Activated CD4-positive, alpha-beta T cell treated with anti-CD3 and anti-CD28 coated beads, Interleukin-2, amount 50 U/mL, for 4 hours (primary cell): ENCODE results near the gene LRCOL1.

Experiments
- DNase-seq, 2 experiments: peaks; one replicate each; pipeline ENCODE4 v3.0.0-alpha.2; 2020

Gene LRCOL1

GRCh38 chr12:132581348-132582057, 28.9 kb downstream of the LRCOL1 start:
- DNase-seq = no peak

GRCh38 chr12:132580701-132581292, 29.6 kb downstream of the LRCOL1 start:
- no peak for DNase-seq

GRCh38 chr12:132579744-132580143, 30.6 kb downstream of the LRCOL1 start:
- no peak for DNase-seq

GRCh38 chr12:132578826-132579225, 31.6 kb downstream of the LRCOL1 start:
- no peak for DNase-seq

- no peak for DNase-seq
Measured at GRCh38 chr12:132578118-132578517, 32.3 kb downstream of the LRCOL1 start.

- no peak for DNase-seq
Measured at GRCh38 chr12:132577191-132577920, 33.0 kb downstream of the LRCOL1 start.

GRCh38 chr12:132576701-132577100, 33.7 kb downstream of the LRCOL1 start:
- no peak for DNase-seq

- DNase-seq = no peak
Measured at GRCh38 chr12:132575661-132576060, 34.7 kb downstream of the LRCOL1 start.

GRCh38 chr12:132574271-132574996, 35.9 kb downstream of the LRCOL1 start:
- DNase-seq = no peak

- no peak for DNase-seq
Measured at GRCh38 chr12:132572801-132573760, 37.3 kb downstream of the LRCOL1 start.

GRCh38 chr12:132572106-132572505, 38.3 kb downstream of the LRCOL1 start:
- DNase-seq = no peak

- no peak for DNase-seq
Measured at GRCh38 chr12:132571598-132571997, 38.8 kb downstream of the LRCOL1 start.

- DNase-seq = no peak
Measured at GRCh38 chr12:132571051-132571450, 39.3 kb downstream of the LRCOL1 start.

GRCh38 chr12:132570635-132571034, 39.7 kb downstream of the LRCOL1 start:
- DNase-seq = no peak

- no peak for DNase-seq
Measured at GRCh38 chr12:132569856-132570480, 40.4 kb downstream of the LRCOL1 start.

GRCh38 chr12:132568826-132569480, 41.4 kb downstream of the LRCOL1 start:
- DNase-seq = no peak

GRCh38 chr12:132568301-132568700, 42.1 kb downstream of the LRCOL1 start:
- no peak for DNase-seq

GRCh38 chr12:132566516-132567131, 43.8 kb downstream of the LRCOL1 start:
- DNase-seq = no peak

GRCh38 chr12:132565365-132565764, 45.0 kb downstream of the LRCOL1 start:
- no peak for DNase-seq

- DNase-seq = no peak
Measured at GRCh38 chr12:132563911-132564310, 46.5 kb downstream of the LRCOL1 start.
